CD4-positive, alpha-beta T cell treated with Interleukin-15 for 1 hour (primary cell): ENCODE measurements around the gene ANKRD23.
"Not testable (repeated sequence)": the region's sequence is repeated elsewhere in the genome, so short reads cannot be mapped to it uniquely, and the experiment has no call there.

ENCODE experiments used
- DNase-seq: peaks from one replicate; pipeline ENCODE4 v3.0.0-alpha.2; 2020

ANKRD23 gene

GRCh38 chr2:96876269-96877041 lies 32.6 kb upstream of the ANKRD23 start:
- DNase-seq: no peak

- no peak for DNase-seq
Observed at GRCh38 chr2:96875498-96876268, 31.9 kb upstream of the ANKRD23 start.

GRCh38 chr2:96874198-96874831 lies 30.5 kb upstream of the ANKRD23 start:
- DNase-seq: no peak

- peak; percentile 44 for DNase-seq
Observed at GRCh38 chr2:96873651-96874096, 29.9 kb upstream of the ANKRD23 start.

- no peak for DNase-seq
Observed at GRCh38 chr2:96872591-96873349, 28.9 kb upstream of the ANKRD23 start.

- DNase-seq: peak; percentile 56
Observed at GRCh38 chr2:96870626-96871255, 26.9 kb upstream of the ANKRD23 start.

- DNase-seq: no peak
Observed at GRCh38 chr2:96869822-96870625, 26.2 kb upstream of the ANKRD23 start, which contains the start of gene SEMA4C. SEMA4C (minus strand) TSS chr2:96870080; CDS start chr2:96867886, 2,194 bp downstream.

GRCh38 chr2:96869281-96869821 lies 25.5 kb upstream of the ANKRD23 start:
- DNase-seq: no peak

- peak; percentile 64 for DNase-seq
Observed at GRCh38 chr2:96868555-96869280, 24.9 kb upstream of the ANKRD23 start.

- DNase-seq: peak; percentile 40
Observed at GRCh38 chr2:96867756-96868554, 24.1 kb upstream of the ANKRD23 start.

- DNase-seq: no peak
Observed at GRCh38 chr2:96866986-96867755, 23.4 kb upstream of the ANKRD23 start.

GRCh38 chr2:96866586-96866985 lies 22.8 kb upstream of the ANKRD23 start:
- DNase-seq: no peak

- no peak for DNase-seq
Observed at GRCh38 chr2:96866149-96866548, 22.3 kb upstream of the ANKRD23 start.

GRCh38 chr2:96865654-96866053 lies 21.8 kb upstream of the ANKRD23 start:
- DNase-seq: no peak

GRCh38 chr2:96864343-96865091 lies 20.7 kb upstream of the ANKRD23 start:
- DNase-seq: no peak

- no peak for DNase-seq
Observed at GRCh38 chr2:96863575-96864342, 19.9 kb upstream of the ANKRD23 start.

- not testable (repeated sequence) for DNase-seq
Observed at GRCh38 chr2:96863056-96863455, 19.2 kb upstream of the ANKRD23 start.
